Measurements from ENCODE around the gene AREG. TPM values are rescaled to one million over a fixed set of nuclear protein-coding genes. Genes with fewer than 3 reads are reported as not detected.

AREG gene
- total and polyA plus RNA-seq, 12 donors = 0.77 to 22.9 (median 4.3) TPM; not detected in 2

DNA sequence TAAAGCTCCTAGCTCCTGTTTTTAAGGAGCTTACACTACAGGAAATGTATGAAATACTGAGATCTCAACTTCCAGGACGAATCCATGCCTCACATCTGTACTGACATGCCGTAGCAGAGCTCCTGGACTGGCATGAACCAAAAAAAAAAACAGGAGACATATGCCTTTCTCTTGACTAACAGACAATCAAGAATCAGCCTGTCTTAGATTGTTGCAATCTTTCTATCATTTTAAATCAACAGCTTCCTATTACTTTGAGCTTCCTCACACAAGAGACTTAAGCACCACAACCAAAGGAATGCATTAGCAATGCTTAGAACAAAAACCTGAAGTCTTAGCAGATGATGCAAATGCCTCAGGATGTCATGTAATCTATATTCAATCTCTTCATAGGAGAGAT, 34.7 kb upstream of the AREG start:
- Histone ChIP-seq H3K4me3 (no peak overlapping the region), H3K9me3 (no peaks in the 10 kb centered on the region), H3K36me3 (no peaks in the 10 kb centered on the region), H3K27me3 (no peaks in the 10 kb centered on the region), H3K4me1 (no peaks in the 10 kb centered on the region), H3K27ac (no peak overlapping the region)
- TF ChIP-seq, protein P1, sequence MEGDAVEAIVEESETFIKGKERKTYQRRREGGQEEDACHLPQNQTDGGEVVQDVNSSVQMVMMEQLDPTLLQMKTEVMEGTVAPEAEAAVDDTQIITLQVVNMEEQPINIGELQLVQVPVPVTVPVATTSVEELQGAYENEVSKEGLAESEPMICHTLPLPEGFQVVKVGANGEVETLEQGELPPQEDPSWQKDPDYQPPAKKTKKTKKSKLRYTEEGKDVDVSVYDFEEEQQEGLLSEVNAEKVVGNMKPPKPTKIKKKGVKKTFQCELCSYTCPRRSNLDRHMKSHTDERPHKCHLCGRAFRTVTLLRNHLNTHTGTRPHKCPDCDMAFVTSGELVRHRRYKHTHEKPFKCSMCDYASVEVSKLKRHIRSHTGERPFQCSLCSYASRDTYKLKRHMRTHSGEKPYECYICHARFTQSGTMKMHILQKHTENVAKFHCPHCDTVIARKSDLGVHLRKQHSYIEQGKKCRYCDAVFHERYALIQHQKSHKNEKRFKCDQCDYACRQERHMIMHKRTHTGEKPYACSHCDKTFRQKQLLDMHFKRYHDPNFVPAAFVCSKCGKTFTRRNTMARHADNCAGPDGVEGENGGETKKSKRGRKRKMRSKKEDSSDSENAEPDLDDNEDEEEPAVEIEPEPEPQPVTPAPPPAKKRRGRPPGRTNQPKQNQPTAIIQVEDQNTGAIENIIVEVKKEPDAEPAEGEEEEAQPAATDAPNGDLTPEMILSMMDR (IDR thresholded peaks at IDR 0.05) = no peak
- DNase-seq (no peak), ATAC-seq (no peak)
- WGBS, 2 donors = 66 to 76% methylated on average over 2 of the region's 2 CpGs
- intact Hi-C loops (cut with DNase I) = no loop called here

DNA sequence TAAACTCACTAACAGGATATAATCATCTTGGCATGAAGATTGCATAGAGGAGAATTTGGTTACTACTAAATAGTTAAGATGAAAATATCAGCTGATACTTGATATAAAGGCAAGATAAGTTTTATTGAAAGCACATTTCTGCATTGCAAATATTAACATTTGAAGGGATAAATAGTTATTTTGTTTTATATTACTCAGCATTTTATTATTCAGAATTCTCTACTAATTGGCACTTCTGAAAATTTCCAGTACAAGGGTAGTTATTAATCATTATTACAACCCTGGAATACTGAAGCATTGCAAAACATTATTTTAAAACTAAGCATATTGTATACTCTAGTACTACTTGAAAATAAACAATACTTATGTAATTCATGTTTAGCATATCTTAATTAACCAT, 32.7 kb upstream of the AREG start:
- H3K27ac ChIP-seq = no peak overlapping the region
- no peak overlapping the region for H3K4me3 ChIP-seq
- no peaks in the 10 kb centered on the region for H3K9me3 ChIP-seq
- H3K27me3 ChIP-seq = no peaks in the 10 kb centered on the region
- TF ChIP-seq, protein P1 (IDR thresholded peaks at IDR 0.05) = no peak
- no peaks in the 10 kb centered on the region for H3K36me3 ChIP-seq
- DNase-seq (no peak), ATAC-seq (no peak)
- intact Hi-C loops (cut with DNase I) = no loop called here
- no peaks in the 10 kb centered on the region for H3K4me1 ChIP-seq

DNA sequence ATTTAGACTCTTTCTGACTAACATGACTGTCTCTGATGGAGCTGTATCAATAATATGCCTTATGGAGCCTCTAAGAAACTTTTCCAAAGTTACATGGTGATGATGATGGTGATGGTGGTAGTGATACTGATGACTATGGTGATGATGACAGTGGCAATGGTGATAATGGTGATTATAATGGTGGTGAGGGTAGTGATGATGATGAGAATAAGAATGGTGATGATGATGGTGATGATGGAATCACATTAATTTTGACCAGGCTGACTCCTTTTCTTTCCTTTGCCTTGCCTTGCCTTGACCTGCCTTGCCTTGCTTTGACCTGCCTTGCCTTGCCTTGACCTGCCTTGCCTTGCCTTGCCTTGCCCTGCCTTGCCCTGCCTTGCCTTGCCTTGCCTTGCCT, 31.7 kb upstream of the AREG start:
- intact Hi-C loops (cut with DNase I) = no loop called here
- no peaks in the 10 kb centered on the region for H3K36me3 ChIP-seq
- no peaks in the 10 kb centered on the region for H3K9me3 ChIP-seq
- H3K27me3 ChIP-seq = no peaks in the 10 kb centered on the region
- TF ChIP-seq, protein P1 (IDR thresholded peaks at IDR 0.05) = no peak
- no peak overlapping the region for H3K27ac ChIP-seq
- DNase-seq (no peak), ATAC-seq (no peak)
- no peak overlapping the region for H3K4me3 ChIP-seq
- no peaks in the 10 kb centered on the region for H3K4me1 ChIP-seq

DNA sequence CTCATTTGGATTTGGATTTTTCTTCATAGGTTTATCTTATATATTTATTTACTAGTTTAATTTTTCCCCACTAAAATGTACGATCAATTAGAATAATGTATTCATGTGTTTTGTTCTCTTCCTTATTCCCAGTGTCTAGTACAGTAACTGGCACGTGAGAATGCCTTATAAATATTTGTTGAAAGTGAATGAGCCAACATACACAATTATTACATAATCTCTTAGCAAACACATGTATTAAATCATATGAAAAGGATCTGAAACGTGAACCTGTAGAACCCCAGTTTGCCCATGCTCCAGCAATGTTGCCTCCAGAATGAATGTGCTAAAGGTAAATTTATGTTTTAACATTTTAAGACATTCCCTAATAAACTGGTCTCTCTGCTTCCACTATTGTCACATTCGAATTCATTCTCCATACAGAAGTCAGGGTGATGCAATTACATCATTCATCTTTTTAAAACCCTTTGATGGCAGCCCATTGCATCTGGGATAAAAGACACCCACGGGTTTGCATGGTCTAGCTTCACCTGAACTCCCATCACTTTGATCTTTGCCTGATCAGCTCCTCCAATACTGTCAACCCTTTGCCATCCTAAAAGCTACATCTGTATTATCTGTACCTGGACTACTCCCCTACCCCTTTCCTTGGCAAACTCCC, 30.7 kb upstream of the AREG start:
- Histone ChIP-seq H3K27ac (no peak overlapping the region), H3K4me3 (no peak overlapping the region), H3K36me3 (no peaks in the 10 kb centered on the region), H3K4me1 (no peaks in the 10 kb centered on the region), H3K9me3 (no peaks in the 10 kb centered on the region), H3K27me3 (no peaks in the 10 kb centered on the region)
- ATAC-seq = no peak
- TF ChIP-seq, protein P1 (IDR thresholded peaks at IDR 0.05) = no peak
- DNase-seq = no peak
- intact Hi-C loops (cut with DNase I) = no loop called here
- 69 to 77% methylated on average over 5 of the region's 5 CpGs for WGBS, 2 donors

Measured in heart right ventricle (tissue), 16 donors.